ENCODE data around the gene OCRL. TPM values are rescaled to one million over a fixed set of nuclear protein-coding genes. Genes with fewer than 3 reads are reported as not detected.

The OCRL gene
- total RNA-seq, 2 donors from 2014 or later = 16.7 to 77.1 TPM

GRCh38 chrX:129516402-129516801 lies 23.7 kb upstream of the OCRL start:
- intact Hi-C loops (cut with DNase I) = no loop called here
- no peak for TF ChIP-seq POLR2AphosphoS5 (IDR thresholded peaks at IDR 0.05)
- TF ChIP-seq CTCF (IDR thresholded peaks at IDR 0.05) = no peak
- TF ChIP-seq POLR2A (IDR thresholded peaks at IDR 0.05) = no peak
- Histone ChIP-seq H3K4me1 (replicated peaks) (no peaks in the 10 kb centered on the region), H3K4me3 (no peak overlapping the region), H3K9me3 (no peaks in the 10 kb centered on the region), H3K27me3 (replicated peaks; ENCODE audit: insufficient read depth) (no peaks in the 10 kb centered on the region), H3K36me3 (no peaks in the 10 kb centered on the region), H3K27ac (no peak overlapping the region)
- no peak for DNase-seq (ENCODE audit: low spot score)
- 89% methylated on average over 3 of the region's 3 CpGs for WGBS

GRCh38 chrX:129520151-129520550 lies 19.9 kb upstream of the OCRL start:
- DNase-seq (ENCODE audit: low spot score) = no peak
- H3K27me3 ChIP-seq (replicated peaks; ENCODE audit: insufficient read depth) = no peaks in the 10 kb centered on the region
- 76% methylated on average over 3 of the region's 3 CpGs for WGBS
- H3K27ac ChIP-seq = no peak overlapping the region
- intact Hi-C loops (cut with DNase I) = no loop called here
- TF ChIP-seq POLR2AphosphoS5 (IDR thresholded peaks at IDR 0.05) (no peak), POLR2A (IDR thresholded peaks at IDR 0.05) (no peak), CTCF (IDR thresholded peaks at IDR 0.05) (no peak)
- no peaks in the 10 kb centered on the region for H3K9me3 ChIP-seq
- no peaks in the 10 kb centered on the region for H3K36me3 ChIP-seq
- no peaks in the 10 kb centered on the region for H3K4me1 ChIP-seq (replicated peaks)
- H3K4me3 ChIP-seq = no peak overlapping the region

- intact Hi-C loops (cut with DNase I) = no loop called here
- Histone ChIP-seq H3K36me3 (no peaks in the 10 kb centered on the region), H3K4me3 (peak overlapping the region; percentile 67 to 71), H3K27ac (peak overlapping the region; percentile 91 to 94), H3K27me3 (replicated peaks; ENCODE audit: insufficient read depth) (no peaks in the 10 kb centered on the region), H3K9me3 (no peaks in the 10 kb centered on the region), H3K4me1 (replicated peaks) (no peaks in the 10 kb centered on the region)
- peak; percentile 37 for DNase-seq (ENCODE audit: low spot score)
- 1% methylated on average over 25 of the region's 56 CpGs for WGBS
- TF ChIP-seq POLR2A (IDR thresholded peaks at IDR 0.05) (no peak), POLR2AphosphoS5 (IDR thresholded peaks at IDR 0.05) (no peak), CTCF (IDR thresholded peaks at IDR 0.05) (peak in 1 of 4 experiments; percentile 10)
Measured at GRCh38 chrX:129522184-129523078, 17.6 kb upstream of the OCRL start.

GRCh38 chrX:129523079-129523911 lies 16.8 kb upstream of the OCRL start, which contains the start of gene SMARCA1:
Gene SMARCA1, minus strand, starts transcription at chrX:129523490. Its CDS starts 120 bp downstream, at chrX:129523370.
- Histone ChIP-seq H3K27ac (peak within 1 kb of the TSS; percentile 91 to 94), H3K4me1 (replicated peaks) (no peaks in the 10 kb centered on the region), H3K4me3 (peak within 1 kb of the TSS; percentile 67 to 71), H3K9me3 (no peaks in the 10 kb centered on the region), H3K27me3 (replicated peaks; ENCODE audit: insufficient read depth) (no peaks in the 10 kb centered on the region), H3K36me3 (no peaks in the 10 kb centered on the region)
- DNase-seq (ENCODE audit: low spot score) = peak; percentile 36
- intact Hi-C loops (cut with DNase I) = no loop called here
- under 1% methylated on average over 43 of the region's 54 CpGs for WGBS
- TF ChIP-seq CTCF (IDR thresholded peaks at IDR 0.05) (no peak), POLR2AphosphoS5 (IDR thresholded peaks at IDR 0.05) (no peak), POLR2A (IDR thresholded peaks at IDR 0.05) (peak; percentile 41)

All from prostate gland (tissue), 2 donors.